PC-9 (cell line): Measurements from ENCODE around the gene SORBS1. TPM values are rescaled to one million over a fixed set of nuclear protein-coding genes. Genes with fewer than 3 reads are reported as not detected.

Source experiments
- BruUV-seq: library from RNA; stranded (reverse); fragments of 400-500 nt; replicated peaks from 2 replicates; lab custom pipeline; 2021; lab: Mats Ljungman, UMichigan
- CTCF ChIA-PET: fragments of 300-600 bp; sonication (Branson Sonifier 250); formaldehyde crosslinking; loops from one replicate; lab custom pipeline; 2022; ENCODE audit warnings: antibody characterized with exemption; lab: Charles Lee
- POLR2A ChIA-PET: fragments of 300-600 bp; sonication (Branson Sonifier 250); formaldehyde crosslinking; loops from one replicate; lab custom pipeline; 2022; ENCODE audit warnings: antibody characterized with exemption; ENCODE audit not compliant: unreplicated experiment; lab: Charles Lee
- DNase-seq, 2 experiments: peaks; one replicate each; pipeline versions ENCODE4 v3.0.0 to v3.0.0-alpha.2; 2015 to 2022; ENCODE audit warnings: mixed read lengths in 1 of 2
- H2AFZ ChIP-seq: fragments of 200-600 bp; sonication (generic); 2 replicates; pipeline ENCODE4 v1.8.1; 2017; ENCODE audit warnings: antibody characterized with exemption
- H3F3A ChIP-seq: fragments of 200-600 bp; sonication (generic); 2 replicates; pipeline ENCODE4 v1.8.1; 2017; ENCODE audit warnings: antibody characterized with exemption, mild to moderate bottlenecking, low read depth; ENCODE audit not compliant: insufficient read depth
- H3K27ac ChIP-seq: fragments of 200-600 bp; sonication (generic); 2 replicates; pipeline ENCODE4 v1.6.1; 2016; ENCODE audit warnings: mixed run types
- H3K27me3 ChIP-seq: fragments of 200-600 bp; sonication (generic); 2 replicates; pipeline ENCODE4 v1.6.1; 2016; ENCODE audit warnings: low read depth, mixed run types; ENCODE audit not compliant: insufficient read depth
- H3K36me3 ChIP-seq: fragments of 200-600 bp; sonication (generic); 2 replicates; pipeline ENCODE4 v1.6.1; 2016; ENCODE audit warnings: low read depth, mixed run types
- H3K4me1 ChIP-seq: fragments of 200-600 bp; sonication (generic); replicated peaks from 2 replicates; pipeline ENCODE4 v1.6.1; 2016; ENCODE audit warnings: mixed run types; ENCODE audit not compliant: insufficient read depth
- H3K4me2 ChIP-seq: fragments of 200-600 bp; sonication (generic); 2 replicates; pipeline ENCODE4 v1.6.1; 2017; ENCODE audit warnings: mixed run types
- H3K4me3 ChIP-seq: fragments of 200-600 bp; sonication (generic); 2 replicates; pipeline ENCODE4 v1.6.1; 2016; ENCODE audit warnings: mixed run types
- H3K79me2 ChIP-seq: fragments of 200-600 bp; sonication (generic); 2 replicates; pipeline ENCODE4 v1.6.1; 2017; ENCODE audit warnings: low read depth, mixed run types
- H3K9me2 ChIP-seq: fragments of 200-600 bp; sonication (generic); 2 replicates; pipeline ENCODE4 v1.8.1; 2017; ENCODE audit warnings: mild to moderate bottlenecking; ENCODE audit not compliant: insufficient read depth
- H3K9me3 ChIP-seq: fragments of 200-600 bp; sonication (generic); 2 replicates; pipeline ENCODE4 v1.8.1; 2016; ENCODE audit warnings: low read depth; ENCODE audit not compliant: insufficient read depth
- H4K20me1 ChIP-seq: fragments of 200-600 bp; sonication (generic); 2 replicates; pipeline ENCODE4 v1.8.1; 2017; ENCODE audit not compliant: insufficient read depth
- CTCF ChIP-seq: fragments of 200-600 bp; sonication (generic); conservative IDR thresholded peaks from 2 replicates; pipeline ENCODE4 v1.6.1; 2017; ENCODE audit warnings: mixed run types, antibody characterized with exemption, mild to moderate bottlenecking, moderate library complexity
- EZH2 ChIP-seq: fragments of 200-600 bp; sonication (generic); IDR thresholded peaks from 2 replicates; pipeline ENCODE4 v1.8.0; 2017; ENCODE audit warnings: antibody characterized with exemption, low read depth
- intact Hi-C: fragments of 100-400 bp; cut with micrococcal nuclease; formaldehyde crosslinking; loops from one replicate; pipeline ENCODE4 v1.10.0; 2022; ENCODE audit not compliant: unreplicated experiment
- total RNA-seq: library from RNA; stranded (reverse); gene quantifications from 2 replicates; pipeline ENCODE4 v1.2.3, GENCODE V29; 2021

SORBS1 gene
- total RNA-seq, 1 experiment from 2014 or later, result 5.0 TPM

- Histone ChIP-seq H3K27me3 (no peaks in the 10 kb centered on the region), H3K9me3 (no peaks in the 10 kb centered on the region), H3K27ac (peak overlapping the region; percentile 37; the same call in 1 of the 2 replicates), H3K9me2 (no peaks in the 10 kb centered on the region), H3K79me2 (no peaks in the 10 kb centered on the region), H3K4me2 (no peak overlapping the region), H4K20me1 (no peaks in the 10 kb centered on the region), H3K4me3 (no peak overlapping the region), H3F3A (peaks cover 11% of the 10 kb centered on the region; the same call in 1 of the 2 replicates), H2AFZ (no peak overlapping the region), H3K4me1 (peaks cover 19% of the 10 kb centered on the region), H3K36me3 (no peaks in the 10 kb centered on the region)
- ChIA-PET CTCF (no interaction called here), POLR2A (no interaction called here)
- TF ChIP-seq CTCF (no peak), EZH2 (no peak)
- no peak for DNase-seq
- intact Hi-C loops, result no loop called here
- no TSS peak for BruUV-seq
Observed at GRCh38 chr10:95329296-95329695, 231.9 kb downstream of the SORBS1 start.

- H3K27me3 ChIP-seq, result no peaks in the 10 kb centered on the region
- H3K4me1 ChIP-seq, result peaks cover 19% of the 10 kb centered on the region
- no TSS peak for BruUV-seq
- H3F3A ChIP-seq, result peaks cover 11% of the 10 kb centered on the region; the same call in 1 of the 2 replicates
- no peak overlapping the region for H3K27ac ChIP-seq
- H3K9me2 ChIP-seq, result no peaks in the 10 kb centered on the region
- no peaks in the 10 kb centered on the region for H4K20me1 ChIP-seq
- no peak overlapping the region for H3K4me3 ChIP-seq
- no peaks in the 10 kb centered on the region for H3K79me2 ChIP-seq
- no peaks in the 10 kb centered on the region for H3K9me3 ChIP-seq
- TF ChIP-seq EZH2 (no peak), CTCF (no peak)
- H3K36me3 ChIP-seq, result no peaks in the 10 kb centered on the region
- H3K4me2 ChIP-seq, result no peak overlapping the region
- POLR2A ChIA-PET, result no interaction called here
- no peak overlapping the region for H2AFZ ChIP-seq
- CTCF ChIA-PET, result no interaction called here
- intact Hi-C loops, result no loop called here
- DNase-seq, result no peak
Observed at GRCh38 chr10:95328013-95328412, 233.2 kb downstream of the SORBS1 start.

GRCh38 chr10:95327367-95327766 is 233.8 kb downstream of the SORBS1 start:
- POLR2A ChIA-PET, result no interaction called here
- H3K4me2 ChIP-seq, result no peak overlapping the region
- H3K4me1 ChIP-seq, result peaks cover 19% of the 10 kb centered on the region
- no peaks in the 10 kb centered on the region for H3K27me3 ChIP-seq
- H3K79me2 ChIP-seq, result no peaks in the 10 kb centered on the region
- no peak overlapping the region for H3K4me3 ChIP-seq
- TF ChIP-seq CTCF, result no peak
- no peak for TF ChIP-seq EZH2
- no peaks in the 10 kb centered on the region for H3K36me3 ChIP-seq
- CTCF ChIA-PET, result interaction anchor here (0.6 kb wide), 1 partner anchor 30 kb away, joined by 3 read pairs; no protein-coding TSS in a partner anchor
- H3F3A ChIP-seq, result peaks cover 11% of the 10 kb centered on the region; the same call in 1 of the 2 replicates
- intact Hi-C loops, result no loop called here
- no TSS peak for BruUV-seq
- no peak overlapping the region for H3K27ac ChIP-seq
- H3K9me2 ChIP-seq, result no peaks in the 10 kb centered on the region
- no peak overlapping the region for H2AFZ ChIP-seq
- DNase-seq, result no peak
- no peaks in the 10 kb centered on the region for H3K9me3 ChIP-seq
- H4K20me1 ChIP-seq, result no peaks in the 10 kb centered on the region
